ENCODE measurements around the gene SGCA. TPM values are rescaled to one million over a fixed set of nuclear protein-coding genes. Genes with fewer than 3 reads are reported as not detected.

The SGCA gene
- total and polyA plus RNA-seq, 9 of the 15 experiments (the other 6 are each of a cell fraction or from before 2014, with no cell fraction given) = not detected

DNA sequence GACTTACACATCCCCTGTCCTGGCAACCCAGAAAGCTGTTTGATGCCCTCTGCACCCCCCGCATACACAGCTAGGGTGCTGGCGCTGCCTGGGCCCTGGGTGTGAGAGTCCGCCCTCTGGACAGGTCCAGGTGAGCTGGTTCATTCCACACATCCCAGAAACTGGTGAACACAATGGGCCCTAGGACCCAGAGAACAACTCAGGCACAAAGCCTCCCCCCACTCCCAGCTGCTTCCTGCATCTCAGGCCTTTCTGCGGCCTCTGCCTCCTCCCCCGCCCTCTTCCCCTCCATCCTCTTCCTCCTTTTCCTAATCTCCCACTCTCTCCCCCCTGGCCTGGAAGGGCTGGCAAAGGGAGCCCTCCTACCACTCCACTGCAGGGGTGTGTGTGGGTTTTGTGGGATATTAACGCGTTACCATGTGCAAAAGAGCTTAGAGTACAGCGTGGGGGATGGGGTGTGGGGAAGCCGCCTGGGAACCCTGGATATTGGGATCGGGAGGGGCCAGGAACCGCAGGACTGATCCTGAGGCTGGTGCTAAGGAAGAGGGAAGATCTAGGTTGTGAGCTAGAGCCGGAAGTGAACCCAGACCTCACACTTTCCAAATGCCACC, 13.8 kb upstream of the SGCA start (continued):
- TF ChIP-seq, protein P1, sequence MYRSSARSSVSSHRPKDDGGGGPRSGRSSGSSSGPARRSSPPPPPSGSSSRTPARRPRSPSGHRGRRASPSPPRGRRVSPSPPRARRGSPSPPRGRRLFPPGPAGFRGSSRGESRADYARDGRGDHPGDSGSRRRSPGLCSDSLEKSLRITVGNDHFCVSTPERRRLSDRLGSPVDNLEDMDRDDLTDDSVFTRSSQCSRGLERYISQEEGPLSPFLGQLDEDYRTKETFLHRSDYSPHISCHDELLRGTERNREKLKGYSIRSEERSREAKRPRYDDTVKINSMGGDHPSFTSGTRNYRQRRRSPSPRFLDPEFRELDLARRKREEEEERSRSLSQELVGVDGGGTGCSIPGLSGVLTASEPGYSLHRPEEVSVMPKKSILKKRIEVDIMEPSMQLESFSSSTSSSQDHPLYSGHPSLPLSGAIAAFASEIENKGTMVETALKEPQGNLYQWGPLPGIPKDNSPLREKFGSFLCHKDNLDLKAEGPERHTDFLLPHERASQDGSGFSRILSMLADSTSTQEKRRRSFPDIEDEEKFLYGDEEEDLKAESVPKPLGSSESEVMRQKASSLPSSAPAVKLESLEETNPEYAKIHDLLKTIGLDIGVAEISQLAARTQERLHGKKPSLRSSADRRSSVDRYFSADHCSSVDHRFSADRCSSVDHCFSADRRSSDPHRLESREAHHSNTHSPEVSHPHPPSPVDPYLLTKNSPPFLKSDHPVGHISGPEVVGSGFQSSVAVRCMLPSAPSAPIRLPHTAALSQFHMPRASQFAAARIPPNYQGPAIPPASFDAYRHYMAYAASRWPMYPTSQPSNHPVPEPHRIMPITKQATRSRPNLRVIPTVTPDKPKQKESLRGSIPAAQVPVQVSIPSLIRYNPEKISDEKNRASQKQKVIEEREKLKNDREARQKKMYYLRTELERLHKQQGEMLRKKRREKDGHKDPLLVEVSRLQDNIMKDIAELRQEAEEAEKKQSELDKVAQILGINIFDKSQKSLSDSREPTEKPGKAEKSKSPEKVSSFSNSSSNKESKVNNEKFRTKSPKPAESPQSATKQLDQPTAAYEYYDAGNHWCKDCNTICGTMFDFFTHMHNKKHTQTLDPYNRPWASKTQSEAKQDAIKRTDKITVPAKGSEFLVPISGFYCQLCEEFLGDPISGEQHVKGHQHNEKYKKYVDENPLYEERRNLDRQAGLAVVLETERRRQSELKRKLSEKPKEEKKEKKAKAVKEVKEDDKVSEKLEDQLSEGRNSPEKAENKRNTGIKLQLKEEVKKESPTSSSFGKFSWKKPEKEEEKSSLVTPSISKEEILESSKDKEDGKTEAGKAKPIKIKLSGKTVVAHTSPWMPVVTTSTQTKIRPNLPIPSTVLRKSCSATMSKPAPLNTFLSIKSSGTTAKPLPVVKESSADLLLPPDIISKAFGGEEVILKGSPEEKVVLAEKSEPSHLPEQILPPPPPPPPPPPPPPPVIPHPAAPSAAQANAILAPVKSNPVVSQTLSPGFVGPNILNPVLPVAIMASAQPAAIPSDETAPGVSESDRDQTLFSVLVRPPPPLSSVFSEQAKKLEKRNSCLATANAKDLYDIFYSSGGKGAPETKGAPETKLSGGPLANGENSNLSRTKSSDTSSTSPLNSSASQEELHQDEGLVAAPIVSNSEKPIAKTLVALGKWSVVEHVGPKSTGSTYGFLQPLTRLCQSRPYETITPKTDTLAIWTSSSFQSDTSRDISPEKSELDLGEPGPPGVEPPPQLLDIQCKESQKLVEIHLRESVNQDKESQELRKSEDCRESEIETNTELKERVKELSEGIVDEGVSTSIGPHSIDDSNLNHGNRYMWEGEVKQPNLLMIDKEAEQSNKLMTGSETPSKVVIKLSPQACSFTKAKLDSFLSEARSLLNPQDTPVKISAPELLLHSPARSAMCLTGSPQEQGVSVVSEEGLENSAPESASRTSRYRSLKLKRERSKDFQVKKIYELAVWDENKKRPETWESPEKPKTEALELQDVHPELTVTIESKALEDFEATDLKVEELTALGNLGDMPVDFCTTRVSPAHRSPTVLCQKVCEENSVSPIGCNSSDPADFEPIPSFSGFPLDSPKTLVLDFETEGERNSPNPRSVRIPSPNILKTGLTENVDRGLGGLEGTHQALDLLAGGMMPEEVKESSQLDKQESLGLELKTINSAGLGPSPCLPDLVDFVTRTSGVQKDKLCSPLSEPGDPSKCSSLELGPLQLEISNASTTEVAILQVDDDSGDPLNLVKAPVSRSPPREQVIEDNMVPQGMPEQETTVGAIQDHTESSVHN (IDR thresholded peaks at IDR 0.05; ENCODE audit: borderline replicate concordance in 1 of 2, low read depth in 1 of 2) = peak in 1 of 2 experiments; percentile 75; a peak in 1 of 4 replicates
- no peak for TF ChIP-seq POLR2H (tag; IDR thresholded peaks at IDR 0.05; ENCODE audit: low read depth)
- TF ChIP-seq ELF2 (CRISPR knock-in tag; IDR thresholded peaks at IDR 0.05) = peak; percentile 50; the same call in 1 of the 2 replicates
- TF ChIP-seq ADNP (tag; IDR thresholded peaks at IDR 0.05) = no peak
- no peak for TF ChIP-seq MAFK (IDR thresholded peaks at IDR 0.05; ENCODE audit: low read length)
- TF ChIP-seq MCM3 (IDR thresholded peaks at IDR 0.05) = no peak
- TF ChIP-seq SUPT5H (IDR thresholded peaks at IDR 0.05) = no peak
- TF ChIP-seq RBM34 (IDR thresholded peaks at IDR 0.05; ENCODE audit: borderline replicate concordance, insufficient read depth, low read length) = no peak
- TF ChIP-seq ZSCAN29 (IDR thresholded peaks at IDR 0.05) = no peak
